K562 (cell line): ENCODE measurements around the gene NDUFS8. TPM values are rescaled to one million over a fixed set of nuclear protein-coding genes. Genes with fewer than 3 reads are reported as not detected.

Experiments
- CBX1 ChIP-seq: sonication (generic); IDR thresholded peaks from 2 replicates; pipeline ENCODE4 v1.6.1; 2016; ENCODE audit warnings: antibody characterized with exemption, low read depth, mild to moderate bottlenecking
- CBX2 ChIP-seq: fragments of 200-600 bp; sonication (generic); IDR thresholded peaks from one replicate; pipeline ENCODE4 v1.6.1; 2012; ENCODE audit warnings: mild to moderate bottlenecking, low read length, inconsistent platforms; ENCODE audit not compliant: insufficient read depth, poor library complexity, severe bottlenecking
- HEY1 ChIP-seq: fragments of 250-450 bp; sonication (Bioruptor Pico); IDR thresholded peaks from 2 replicates; pipeline ENCODE4 v1.5.0; 2020; ENCODE audit warnings: mild to moderate bottlenecking, moderate library complexity, borderline replicate concordance
- HMGN3 ChIP-seq: IDR thresholded peaks from 2 replicates; pipeline ENCODE4 v1.6.1; 2011; ENCODE audit warnings: borderline replicate concordance, low read depth, mild to moderate bottlenecking, mixed read lengths, low read length; ENCODE audit not compliant: insufficient read length; ENCODE audit errors: extremely low read depth
- KHSRP ChIP-seq: fragments of 450-650 bp; IDR thresholded peaks from 2 replicates; pipeline ENCODE4 v1.6.1; 2017
- NCOR1 ChIP-seq: fragments of 450-650 bp; IDR thresholded peaks from 2 replicates; pipeline ENCODE4 v1.6.1; 2016; ENCODE audit warnings: mild to moderate bottlenecking, moderate library complexity
- NFIC ChIP-seq: fragments of 450-650 bp; IDR thresholded peaks from 2 replicates; pipeline ENCODE4 v1.6.1; 2017; ENCODE audit warnings: mild to moderate bottlenecking, inconsistent platforms
- PCBP2 ChIP-seq: fragments of 200-400 bp; formaldehyde crosslinking; IDR thresholded peaks from 2 replicates; pipeline ENCODE4 v1.6.1; 2018; ENCODE audit warnings: low read length, low read depth, mild to moderate bottlenecking, moderate library complexity; ENCODE audit not compliant: poor library complexity, severe bottlenecking
- POLR2A ChIP-seq: fragments of 450-650 bp; conservative IDR thresholded peaks from 2 replicates; pipeline ENCODE4 v1.6.1; 2016
- PREB ChIP-seq: sonication (generic); formaldehyde crosslinking; IDR thresholded peaks from 2 replicates; pipeline ENCODE4 v1.8.1; 2023; ENCODE audit warnings: mild to moderate bottlenecking, missing genetic modification reagents
- SLC30A9 ChIP-seq: fragments of 250-450 bp; sonication (Bioruptor Pico); IDR thresholded peaks from 2 replicates; pipeline ENCODE4 v1.8.0; 2022; ENCODE audit warnings: mild to moderate bottlenecking, moderate library complexity
- STAG1 ChIP-seq: sonication (generic); formaldehyde crosslinking; IDR thresholded peaks from 2 replicates; pipeline ENCODE4 v1.5.0; 2020; ENCODE audit warnings: missing genetic modification reagents, borderline replicate concordance
- SUPT5H ChIP-seq: fragments of 450-650 bp; IDR thresholded peaks from 2 replicates; pipeline ENCODE4 v1.6.1; 2016
- TEAD4 ChIP-seq, 2 experiments: sonication (generic) in 1 of 2; formaldehyde crosslinking in 1 of 2; IDR thresholded peaks; 2 replicates each; pipeline versions ENCODE4 v1.6.1 to v1.8.0; 2012 to 2022; ENCODE audit warnings: borderline replicate concordance in 1 of 2, inconsistent platforms in 1 of 2, low read length in 1 of 2, mild to moderate bottlenecking in 1 of 2, missing genetic modification reagents in 1 of 2
- TOE1 ChIP-seq, 2 experiments: fragments of 450-650 bp in 1 of 2; sonication (generic) in 1 of 2; formaldehyde crosslinking in 1 of 2; IDR thresholded peaks; 2 replicates each; pipeline versions ENCODE4 v1.7.1 to v1.8.0; 2016 to 2022; ENCODE audit warnings: borderline replicate concordance in 2 of 2, mild to moderate bottlenecking in 2 of 2, antibody characterized with exemption in 1 of 2, inconsistent platforms in 1 of 2, low read depth in 1 of 2, missing genetic modification reagents in 1 of 2, moderate library complexity in 1 of 2
- TRIM25 ChIP-seq: fragments of 450-650 bp; IDR thresholded peaks from 2 replicates; pipeline ENCODE4 v1.7.0; 2016; ENCODE audit warnings: borderline replicate concordance
- USF2 ChIP-seq: sonication (generic); formaldehyde crosslinking; IDR thresholded peaks from 2 replicates; pipeline ENCODE4 v1.5.0; 2020; ENCODE audit warnings: missing genetic modification reagents
- ZBTB1 ChIP-seq: sonication (generic); formaldehyde crosslinking; IDR thresholded peaks from 2 replicates; pipeline ENCODE4 v1.8.1; 2023; ENCODE audit warnings: missing genetic modification reagents, low read depth, mild to moderate bottlenecking, borderline replicate concordance
- ZFPM2 ChIP-seq: fragments of 250-450 bp; sonication (Bioruptor Pico); IDR thresholded peaks from 2 replicates; pipeline ENCODE4 v1.5.1; 2022; ENCODE audit warnings: mild to moderate bottlenecking
- ZNF239 ChIP-seq: fragments of 250-450 bp; sonication (Bioruptor Pico); IDR thresholded peaks from 2 replicates; pipeline ENCODE4 v1.4.0; 2020; ENCODE audit warnings: mild to moderate bottlenecking
- ZNF511 ChIP-seq: sonication (generic); formaldehyde crosslinking; IDR thresholded peaks from 2 replicates; pipeline ENCODE4 v1.8.0; 2022; ENCODE audit warnings: mild to moderate bottlenecking, missing genetic modification reagents
- polyA plus RNA-seq, 8 experiments: library from polyadenylated mRNA; depleted of rRNA in 4 of 8; stranded (reverse) in 5 of 8; unstranded in 3 of 8; fragments of >200 nt; fragmentation: Nextera tagmentation in 2 of 8; fragmentation: Illumina TruSeq in 1 of 8; extraction: Ambion mirVana in 2 of 8; extraction: Trizol in 1 of 8; gene quantifications; 2 replicates each; pipeline versions ENCODE4 v1.2.1 to v1.2.3, GENCODE V29; 2011 to 2014; ENCODE audit warnings: inconsistent platforms in 1 of 8, missing spikeins in 1 of 8
- total RNA-seq, 7 experiments: library from RNA; depleted of rRNA in 6 of 7; stranded (reverse); fragments of >200 nt in 6 of 7; fragmentation: Illumina TruSeq in 2 of 7; extraction: Trizol in 2 of 7; gene quantifications; 2 replicates each; pipeline versions ENCODE4 v1.2.1 to v1.2.3, GENCODE V29; 2011 to 2021; ENCODE audit warnings: low replicate concordance in 1 of 7

Gene NDUFS8
- total and polyA plus RNA-seq, 9 of the 15 experiments (the other 6 are each of a cell fraction or from before 2014, with no cell fraction given), result 36.5 to 351 (median 101) TPM

GRCh38 chr11:68040101-68040956, 9.8 kb downstream of the NDUFS8 start (continued):
- no peak for TF ChIP-seq TRIM25
- no peak for TF ChIP-seq PCBP2
- peak; percentile 38; the same call in 1 of the 2 replicates for TF ChIP-seq POLR2A
- no peak for TF ChIP-seq STAG1 (CRISPR knock-in tag)
- no peak for TF ChIP-seq PREB
- no peak for TF ChIP-seq ZBTB1 (CRISPR knock-in tag)
- no peak for TF ChIP-seq TOE1 (IDR thresholded peaks at IDR 0.05; ENCODE audit: borderline replicate concordance)
- no peak for TF ChIP-seq TOE1 (CRISPR knock-in tag; IDR thresholded peaks at IDR 0.05; ENCODE audit: borderline replicate concordance, low read depth)
- no peak for TF ChIP-seq ZNF511 (CRISPR knock-in tag)
- TF ChIP-seq NCOR1, result no peak; the same call in 1 of the 2 replicates
- TF ChIP-seq HMGN3, result peak; percentile 51
- no peak for TF ChIP-seq ZFPM2
- TF ChIP-seq USF2 (CRISPR knock-in tag), result no peak
- no peak for TF ChIP-seq SLC30A9 (CRISPR knock-in tag)
- no peak for TF ChIP-seq KHSRP
- 0 out of 2 replicates have a peak, but pooled peaks have one; percentile 30 for TF ChIP-seq SUPT5H
- no peak for TF ChIP-seq ZNF239 (CRISPR knock-in tag)
- no peak for TF ChIP-seq TEAD4 (IDR thresholded peaks at IDR 0.05; ENCODE audit: low read length)
- no peak for TF ChIP-seq TEAD4 (CRISPR knock-in tag; IDR thresholded peaks at IDR 0.05; ENCODE audit: borderline replicate concordance)
- TF ChIP-seq HEY1 (CRISPR knock-in tag), result no peak
- peak; percentile 82; the same call in 1 of the 2 replicates for TF ChIP-seq CBX1
- no peak for TF ChIP-seq CBX2
- no peak for TF ChIP-seq NFIC
